Activated CD8-positive, alpha-beta memory T cell treated with anti-CD3 and anti-CD28 coated beads for 1 hour (primary cell): ENCODE data around the gene MFSD2B.
"Not testable (repeated sequence)": the region's sequence is repeated elsewhere in the genome, so short reads cannot be mapped to it uniquely, and the experiment has no call there.

Source experiments
- DNase-seq, 2 donors: peaks; one replicate each; pipeline ENCODE4 v3.0.0-alpha.2; 2020; ENCODE audit warnings: low read depth in 1 of 2; ENCODE audit errors: extremely low read depth in 1 of 2

Gene MFSD2B

DNA sequence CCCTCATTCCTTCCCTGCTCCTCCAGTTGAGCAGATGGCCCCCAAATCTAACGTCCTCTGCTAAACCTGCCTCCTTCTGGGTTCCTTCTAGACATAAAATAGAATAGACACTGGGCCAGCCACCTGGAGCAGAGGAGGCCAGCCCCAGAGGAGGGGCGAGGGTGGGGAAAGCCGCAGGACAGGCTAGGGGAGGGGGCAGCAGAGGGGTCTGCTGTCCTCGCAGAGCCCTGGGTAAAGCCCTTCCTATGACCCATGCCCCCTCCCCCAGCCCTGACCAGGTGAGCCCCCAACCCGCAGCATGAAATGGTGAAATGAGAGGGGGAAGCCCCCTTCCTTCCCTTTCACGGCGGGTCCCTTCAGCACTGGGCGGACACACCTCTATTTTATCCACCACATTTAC lies 7.8 kb downstream of the MFSD2B start:
- DNase-seq: no peak

GRCh38 chr2:24018241-24018640 lies 8.4 kb downstream of the MFSD2B start:
- DNase-seq: no peak

GRCh38 chr2:24019729-24020128 lies 9.8 kb downstream of the MFSD2B start:
- no peak for DNase-seq

DNA sequence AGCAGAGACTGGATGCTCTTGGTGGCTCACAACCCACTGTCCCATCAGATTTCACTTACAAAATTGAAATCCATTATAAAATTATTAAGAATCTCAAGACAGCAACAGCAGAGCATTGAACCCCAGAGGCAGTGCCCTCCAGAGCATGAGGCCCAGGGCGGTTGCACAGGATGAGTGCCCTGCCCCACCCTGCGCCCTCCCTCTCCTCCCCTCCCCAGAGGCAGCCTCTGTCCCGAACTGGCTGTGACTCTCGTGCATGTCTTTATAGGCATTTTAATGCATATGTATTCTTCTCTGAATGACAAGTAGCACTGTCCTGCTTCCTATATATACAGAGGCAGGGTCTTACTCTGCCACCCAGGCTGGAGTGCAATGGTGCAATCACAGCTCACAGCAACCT lies 10.4 kb downstream of the MFSD2B start:
- DNase-seq: no peak

- DNase-seq: no peak
Measured at GRCh38 chr2:24021122-24021998, 11.5 kb downstream of the MFSD2B start.

DNA sequence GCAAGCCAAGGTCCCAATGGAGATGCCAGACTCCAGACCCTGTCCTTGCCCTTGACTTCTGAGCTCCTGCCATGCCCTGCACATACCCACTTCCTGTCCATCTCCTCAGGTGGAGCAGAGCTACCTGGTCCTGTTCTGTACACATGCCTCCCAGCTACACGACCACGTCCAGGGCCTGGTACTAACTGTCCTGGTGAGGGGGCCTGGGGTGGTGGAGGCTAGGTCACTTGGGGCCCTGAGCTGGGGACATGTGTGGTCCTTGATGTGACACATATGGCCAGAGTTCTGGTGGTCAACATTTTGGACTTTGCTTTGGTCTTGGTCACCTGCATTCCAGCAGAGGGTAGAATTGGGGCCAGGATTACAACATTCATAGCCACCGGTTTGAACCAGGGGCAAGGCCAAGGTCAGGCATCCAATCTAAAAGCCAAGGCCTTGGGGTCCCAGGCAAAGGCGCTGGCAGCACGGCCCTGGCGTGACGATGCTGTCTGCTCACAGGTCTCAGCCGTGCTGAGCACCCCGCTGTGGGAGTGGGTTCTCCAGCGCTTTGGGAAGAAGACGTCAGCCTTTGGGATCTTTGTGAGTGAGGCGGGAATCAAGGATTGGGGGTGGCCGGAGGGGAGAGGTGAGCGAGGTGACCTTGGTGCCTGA lies 12.6 kb downstream of the MFSD2B start:
- no peak for DNase-seq

GRCh38 chr2:24022975-24023575 lies 13.2 kb downstream of the MFSD2B start:
- DNase-seq: no peak

GRCh38 chr2:24024018-24024417 lies 14.1 kb downstream of the MFSD2B start:
- DNase-seq: no peak

GRCh38 chr2:24024996-24025663 lies 15.2 kb downstream of the MFSD2B start:
- DNase-seq: no peak

- no peak for DNase-seq
Measured at GRCh38 chr2:24026233-24026632, 16.3 kb downstream of the MFSD2B start.

GRCh38 chr2:24038786-24039499 lies 29.1 kb downstream of the MFSD2B start:
- DNase-seq: no peak

DNA sequence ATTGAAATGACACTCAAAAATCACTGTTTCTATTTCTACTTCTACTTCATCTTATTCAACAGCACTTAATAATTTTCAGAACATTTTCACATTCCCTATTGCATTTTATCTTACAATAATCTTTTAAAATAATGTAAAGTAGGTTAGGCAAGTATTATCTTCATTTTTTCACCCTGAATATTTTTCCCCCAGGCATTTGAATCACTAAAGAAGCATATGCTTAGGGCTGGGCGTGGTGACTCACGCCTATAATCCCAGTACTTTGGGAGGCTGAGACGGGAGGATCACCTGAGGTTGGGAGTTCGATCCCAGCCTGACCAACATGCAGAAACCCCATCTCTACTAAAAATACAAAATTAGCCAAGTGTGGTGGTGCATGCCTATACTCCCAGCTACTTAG lies 30.6 kb downstream of the MFSD2B start:
- no peak for DNase-seq

DNA sequence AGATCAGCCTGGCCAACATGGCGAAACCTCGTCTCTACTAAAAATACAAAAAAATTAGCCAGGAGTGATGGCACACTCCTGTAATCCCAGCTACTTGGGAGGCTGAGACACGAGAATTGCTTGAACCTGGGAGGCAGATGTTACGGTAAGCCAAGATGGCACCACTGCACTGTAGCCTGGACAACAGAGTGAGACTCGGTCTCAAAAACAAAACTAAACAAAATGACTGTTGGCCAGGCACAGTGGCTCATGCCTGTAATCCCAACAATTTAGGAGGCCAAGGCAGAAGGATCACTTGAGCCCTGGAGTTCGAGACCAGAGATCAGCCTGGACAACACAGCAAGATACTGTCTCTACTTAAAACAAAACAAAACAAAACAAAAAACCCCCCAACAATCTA lies 33.2 kb downstream of the MFSD2B start:
- not testable (repeated sequence) for DNase-seq

- no peak for DNase-seq
Measured at GRCh38 chr2:24045511-24046508, 35.9 kb downstream of the MFSD2B start.

DNA sequence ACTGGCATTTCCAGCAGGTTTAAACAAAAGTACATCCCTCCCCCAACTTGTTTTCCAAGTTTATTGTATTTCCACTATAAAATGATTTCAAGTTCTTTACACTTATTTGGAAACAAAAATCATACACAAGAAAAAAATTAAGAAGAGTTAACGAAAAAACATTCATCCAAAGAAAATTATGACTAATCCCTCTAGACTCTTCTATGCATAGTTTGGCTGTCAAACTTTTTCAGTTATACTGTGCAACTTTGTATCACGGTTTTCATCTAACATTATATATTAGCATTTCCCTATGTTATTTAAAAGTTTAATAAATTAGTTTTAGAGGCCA lies 36.7 kb downstream of the MFSD2B start:
- DNase-seq: no peak

GRCh38 chr2:24046930-24047702 lies 37.2 kb downstream of the MFSD2B start, which contains the start of gene WDCP:
Gene WDCP (minus strand): TSS chr2:24047391. CDS start chr2:24039494, 7,897 bp downstream.
- peak; percentile 81 to 83 for DNase-seq

GRCh38 chr2:24047703-24048033 lies 37.8 kb downstream of the MFSD2B start:
- no peak for DNase-seq

DNA sequence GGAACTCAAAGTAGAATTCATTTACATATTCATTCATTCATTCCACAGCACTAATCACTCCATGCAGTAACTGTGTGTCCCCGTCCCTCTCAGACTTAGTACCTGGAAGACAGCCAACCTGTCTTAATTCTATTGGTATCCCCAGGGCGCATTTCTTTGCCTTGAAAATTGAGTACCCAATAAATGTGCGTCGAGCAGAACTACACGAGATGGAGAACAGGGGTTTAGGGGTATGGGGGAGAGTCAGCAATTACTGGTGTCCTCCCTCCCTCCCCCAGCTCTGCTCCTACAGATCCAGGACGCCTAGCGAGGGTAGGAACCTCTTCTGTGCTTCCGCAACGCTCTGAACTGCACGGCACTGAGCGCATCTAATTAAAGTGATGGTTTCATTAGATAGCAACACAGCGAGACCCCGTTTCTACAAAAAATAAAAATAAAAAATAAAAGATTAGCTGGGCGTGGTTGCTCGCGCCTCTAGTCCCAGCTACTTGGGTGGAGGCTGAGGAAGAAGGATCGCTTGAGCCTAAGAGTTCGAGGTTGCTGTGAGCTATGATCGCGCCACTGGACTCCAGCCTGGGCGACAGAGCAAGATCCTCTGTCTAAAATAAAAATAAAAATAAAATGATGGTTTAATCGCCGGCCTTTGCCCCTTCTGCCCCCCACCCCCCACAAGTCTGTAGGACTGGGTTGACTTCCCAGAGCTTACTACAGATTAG lies 39.0 kb downstream of the MFSD2B start:
- DNase-seq: no peak
